Stimulated activated effector memory CD8-positive, alpha-beta T cell treated with anti-CD3 and anti-CD28 coated beads, Interleukin-12 subunit alpha, Interleukin-12 subunit beta, amount 100 ng/mL, for 72 hours (primary cell): ENCODE measurements around the gene SBSN.
A peak's percentile ranks its signal among the peaks of the same experiment; 100 is the strongest.

Experiments used
- ATAC-seq: fragments of 150-1000 bp; cut with Tn5 transposase; 2 replicates; pipeline ENCODE4 v1.10.0; 2021
- DNase-seq, 2 donors: peaks; one replicate each; pipeline ENCODE4 v3.0.0; 2021 to 2022; ENCODE audit warnings: low spot score in 2 of 2
- H3K27ac Mint-ChIP-seq: one replicate; pipeline ENCODE4 v1.8.0; 2022; ENCODE audit warnings: mild to moderate bottlenecking, mixed read lengths
- H3K36me3 Mint-ChIP-seq: one replicate; pipeline ENCODE4 v1.8.0; 2022; ENCODE audit warnings: mild to moderate bottlenecking, mixed read lengths
- H3K4me1 Mint-ChIP-seq: one replicate; pipeline ENCODE4 v1.8.0; 2022; ENCODE audit warnings: mixed read lengths
- H3K4me3 Mint-ChIP-seq: one replicate; pipeline ENCODE4 v1.8.0; 2022; ENCODE audit warnings: mild to moderate bottlenecking, mixed read lengths
- H3K9me3 Mint-ChIP-seq: one replicate; pipeline ENCODE4 v1.8.0; 2022; ENCODE audit warnings: mixed read lengths

SBSN gene

DNA sequence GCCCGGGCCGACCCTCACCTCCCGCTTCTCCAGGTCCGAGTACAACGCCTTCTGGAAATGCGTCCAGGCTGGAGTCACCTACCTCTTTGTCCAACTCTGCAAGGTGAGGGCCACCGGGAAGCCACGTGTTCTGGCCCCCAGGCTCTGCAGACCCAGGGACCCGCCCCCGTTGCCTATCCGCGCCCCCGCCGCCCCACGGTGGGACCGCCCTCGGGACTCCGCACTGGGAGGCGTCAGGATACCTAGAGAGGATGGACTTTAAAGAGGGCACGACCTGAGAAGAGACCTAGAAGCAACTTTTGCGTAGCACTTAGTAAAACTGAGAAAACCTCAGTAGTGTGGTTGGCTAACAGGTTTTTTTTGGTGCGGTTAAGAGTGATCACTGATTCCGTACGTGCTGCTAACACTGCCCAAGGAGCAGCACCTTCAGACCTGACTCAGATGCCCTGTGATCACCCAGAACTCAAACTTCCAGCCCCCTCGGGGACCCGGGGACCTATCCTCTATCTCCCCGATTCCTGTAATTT, 17.8 kb upstream of the SBSN start:
- Mint-ChIP-seq H3K4me3 (peak overlapping the region; percentile 92), H3K4me1 (peaks cover 44% of the 10 kb centered on the region), H3K9me3 (no peaks in the 10 kb centered on the region), H3K27ac (peak overlapping the region; percentile 94), H3K36me3 (peaks cover 51% of the 10 kb centered on the region)
- ATAC-seq (peak; percentile 87), DNase-seq (peak; percentile 55 to 77)

DNA sequence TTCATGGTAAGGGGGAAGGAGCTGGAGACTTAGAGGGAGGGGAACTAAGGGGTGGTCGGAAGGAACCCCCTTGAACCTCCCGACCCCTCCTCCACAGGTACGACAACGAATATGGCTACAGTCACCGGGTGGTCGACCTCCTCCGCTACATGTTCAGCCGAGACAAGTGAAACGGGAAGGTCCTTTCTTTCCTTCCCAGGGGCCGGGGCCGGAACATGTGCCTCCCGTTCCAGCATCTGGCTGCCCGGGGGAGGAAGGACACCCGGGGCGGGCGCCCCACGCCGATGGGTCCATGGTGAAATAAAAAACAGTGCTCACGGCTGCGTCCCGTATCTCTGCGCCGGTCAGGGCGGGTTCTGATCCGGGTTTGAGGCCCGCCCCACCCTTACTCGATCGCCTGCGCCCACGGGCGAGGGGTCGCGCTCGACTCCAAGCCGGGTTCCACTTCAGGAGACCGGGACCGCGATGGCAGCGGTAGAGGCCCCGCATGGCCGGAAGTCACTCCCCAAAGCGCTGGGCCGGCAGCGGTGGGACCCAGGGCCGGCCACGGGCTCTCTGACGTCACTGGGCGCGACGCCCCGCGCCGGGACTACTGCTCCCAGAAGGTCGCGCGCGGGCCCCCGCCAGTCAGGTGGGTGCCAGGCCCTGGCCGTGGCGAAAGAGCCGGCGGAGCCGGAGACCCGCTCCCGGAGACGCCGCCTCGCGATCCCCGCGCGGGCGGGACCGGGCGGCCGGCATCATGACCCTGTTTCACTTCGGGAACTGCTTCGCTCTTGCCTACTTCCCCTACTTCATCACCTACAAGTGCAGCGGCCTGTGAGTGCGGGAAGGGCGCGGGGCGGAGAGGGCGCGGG, 17.1 kb upstream of the SBSN start, which contains the start of gene TMEM147:
Gene TMEM147, plus strand, starts transcription at position 626 of the 854 bp plus-strand sequence. Its CDS starts 114 bp downstream, at position 740.
- Mint-ChIP-seq H3K9me3 (no peaks in the 10 kb centered on the region), H3K4me3 (peak within 1 kb of the TSS; percentile 92), H3K4me1 (peaks cover 44% of the 10 kb centered on the region), H3K36me3 (peaks cover 45% of the 10 kb centered on the region), H3K27ac (peak within 1 kb of the TSS; percentile 94)
- DNase-seq = peak; percentile 80 to 91
- peak; percentile 87 for ATAC-seq

DNA sequence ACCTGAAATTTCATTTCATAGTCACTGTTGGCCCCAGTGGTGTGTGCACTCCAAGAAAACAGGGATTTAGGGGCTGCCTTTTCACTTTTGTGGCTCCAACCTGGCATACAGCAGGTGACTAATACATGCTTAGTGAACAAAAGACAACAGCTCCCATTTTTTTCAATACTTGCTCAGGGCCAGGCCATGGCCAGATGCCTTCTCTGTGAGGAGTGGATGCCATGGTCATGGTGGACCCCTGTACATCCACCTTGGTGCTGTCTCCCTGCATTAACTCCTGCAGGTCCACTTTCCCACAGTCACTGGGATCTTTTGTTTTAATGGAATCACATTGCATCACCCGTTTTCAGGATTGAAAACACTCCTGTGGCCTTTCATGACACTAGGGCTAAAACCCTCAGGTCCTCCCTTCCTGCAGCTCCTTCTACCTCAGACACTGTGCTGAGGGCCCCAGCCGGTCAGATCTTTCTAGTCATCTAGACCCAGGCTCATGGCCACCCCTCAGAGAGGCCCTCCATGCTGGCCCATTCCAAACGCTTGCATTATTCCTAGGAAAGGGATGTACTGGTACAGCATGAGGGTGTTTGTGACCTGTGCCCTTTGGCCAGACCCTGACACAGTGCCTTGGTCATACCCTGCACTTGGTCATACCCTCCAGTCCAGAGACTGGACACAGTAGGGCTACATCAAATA, 16.1 kb upstream of the SBSN start:
- Mint-ChIP-seq H3K4me1 (peaks cover 41% of the 10 kb centered on the region), H3K4me3 (peak overlapping the region; percentile 92), H3K9me3 (no peaks in the 10 kb centered on the region), H3K27ac (peak overlapping the region; percentile 94), H3K36me3 (peaks cover 36% of the 10 kb centered on the region)
- DNase-seq (no peak), ATAC-seq (no peak)

DNA sequence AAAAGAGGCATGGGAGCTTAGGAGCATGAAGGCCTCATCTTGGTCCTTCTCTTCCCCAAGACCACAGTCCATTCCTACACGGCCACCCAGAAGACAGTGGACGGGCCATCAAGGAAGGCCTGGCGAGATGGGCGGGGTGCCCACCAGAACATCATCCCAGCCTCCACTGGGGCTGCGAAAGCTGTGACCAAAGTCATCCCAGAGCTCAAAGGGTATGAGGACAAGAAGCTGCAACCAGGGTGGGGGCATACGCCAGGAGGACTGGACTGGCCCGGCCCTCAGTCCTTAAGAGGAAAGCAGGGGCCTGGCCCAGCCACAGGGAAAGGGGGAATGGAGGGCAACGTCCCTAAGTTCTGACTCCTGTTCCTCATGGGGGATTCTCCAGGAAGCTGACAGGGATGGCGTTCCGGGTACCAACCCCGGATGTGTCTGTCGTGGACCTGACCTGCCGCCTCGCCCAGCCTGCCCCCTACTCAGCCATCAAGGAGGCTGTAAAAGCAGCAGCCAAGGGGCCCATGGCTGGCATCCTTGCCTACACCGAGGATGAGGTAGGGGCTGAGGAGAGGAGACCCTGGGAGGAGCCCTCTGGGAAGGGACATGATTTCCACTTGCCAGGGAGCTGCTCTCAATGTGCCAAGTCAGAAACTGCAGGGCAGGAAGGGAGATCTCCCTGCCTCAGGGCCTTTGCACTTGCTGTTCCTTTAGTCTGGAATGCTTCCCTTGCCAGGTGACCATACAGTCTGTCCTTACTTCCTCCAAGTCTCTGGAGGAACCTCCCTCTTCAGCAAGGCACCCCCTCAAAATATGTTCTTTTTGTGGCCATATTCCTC, 15.4 kb upstream of the SBSN start:
- H3K4me3 Mint-ChIP-seq = peak overlapping the region; percentile 92
- no peak for DNase-seq
- peaks cover 31% of the 10 kb centered on the region for H3K36me3 Mint-ChIP-seq
- peaks cover 33% of the 10 kb centered on the region for H3K4me1 Mint-ChIP-seq
- H3K9me3 Mint-ChIP-seq = no peaks in the 10 kb centered on the region
- no peak overlapping the region for H3K27ac Mint-ChIP-seq
- no peak for ATAC-seq

DNA sequence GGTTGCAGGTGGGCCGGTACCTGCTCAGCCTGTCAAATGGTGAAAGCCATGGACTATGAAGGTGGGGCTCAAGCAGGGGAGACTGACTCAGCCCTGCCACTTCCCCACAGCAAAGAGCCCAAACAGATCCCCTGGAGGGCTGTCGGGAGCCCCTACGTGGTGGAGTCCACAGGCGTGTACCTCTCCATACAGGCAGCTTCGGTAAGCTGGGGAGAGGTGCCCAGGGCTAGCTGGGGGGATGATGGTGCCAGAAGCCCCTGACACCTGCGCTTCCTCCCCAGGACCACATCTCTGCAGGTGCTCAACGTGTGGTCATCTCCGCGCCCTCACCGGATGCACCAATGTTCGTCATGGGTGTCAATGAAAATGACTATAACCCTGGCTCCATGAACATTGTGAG, 14.1 kb upstream of the SBSN start:
- Mint-ChIP-seq H3K4me3 (no peak overlapping the region), H3K27ac (peak overlapping the region; percentile 66), H3K36me3 (peaks cover 26% of the 10 kb centered on the region), H3K4me1 (peaks cover 29% of the 10 kb centered on the region), H3K9me3 (no peaks in the 10 kb centered on the region)
- no peak for ATAC-seq
- DNase-seq = no peak

DNA sequence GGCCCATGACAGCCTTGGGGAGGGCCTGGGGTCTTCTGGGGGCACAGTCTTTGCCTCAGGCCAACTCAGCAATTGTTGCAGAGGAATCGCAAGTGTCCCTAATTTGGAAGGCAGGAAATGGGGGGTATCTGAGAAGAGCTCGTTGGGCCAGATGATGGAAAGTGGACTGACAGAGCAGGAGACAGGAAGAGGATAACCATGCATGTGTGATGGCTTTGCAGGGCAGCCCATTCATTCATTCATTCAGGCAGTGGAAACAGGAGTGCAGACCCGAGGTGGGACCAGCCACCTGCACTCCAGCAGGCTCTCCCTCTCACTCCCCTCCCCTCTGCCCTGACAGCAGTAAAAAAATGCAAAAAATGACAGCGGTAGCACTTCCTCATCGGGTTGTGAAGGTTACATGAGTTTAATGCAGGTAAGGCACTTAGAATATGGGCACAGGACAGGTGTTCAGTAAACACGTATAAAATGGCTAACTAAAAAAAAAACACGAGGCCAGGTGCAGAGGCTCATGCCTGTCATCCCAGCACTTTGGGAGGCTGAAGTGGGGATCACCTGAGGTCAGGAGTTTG, 12.3 kb upstream of the SBSN start:
- no peak overlapping the region for H3K27ac Mint-ChIP-seq
- ATAC-seq = no peak
- H3K9me3 Mint-ChIP-seq = no peaks in the 10 kb centered on the region
- no peak for DNase-seq
- peaks cover 22% of the 10 kb centered on the region for H3K4me1 Mint-ChIP-seq
- H3K4me3 Mint-ChIP-seq = no peak overlapping the region
- H3K36me3 Mint-ChIP-seq = peaks cover 11% of the 10 kb centered on the region

DNA sequence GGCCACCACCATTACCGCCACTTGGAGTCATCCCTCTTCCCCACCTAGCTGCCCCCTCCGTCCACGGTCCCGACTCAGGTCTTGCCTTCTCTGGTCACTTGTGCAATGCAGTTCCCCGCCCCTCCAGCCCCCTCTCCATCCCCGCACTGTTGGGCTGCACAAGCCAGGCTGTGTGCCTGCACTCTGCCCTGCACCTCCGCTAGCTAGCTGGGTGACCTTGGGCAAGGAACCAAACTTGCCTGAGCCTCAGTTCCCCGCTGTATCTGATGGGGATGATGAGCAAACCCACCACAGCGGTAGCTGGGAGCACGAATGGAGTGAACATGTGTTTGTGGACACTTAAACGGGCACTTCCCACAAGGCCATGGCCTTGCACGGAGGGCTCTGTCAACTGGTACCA, 11.7 kb upstream of the SBSN start:
- H3K4me3 Mint-ChIP-seq = no peak overlapping the region

DNA sequence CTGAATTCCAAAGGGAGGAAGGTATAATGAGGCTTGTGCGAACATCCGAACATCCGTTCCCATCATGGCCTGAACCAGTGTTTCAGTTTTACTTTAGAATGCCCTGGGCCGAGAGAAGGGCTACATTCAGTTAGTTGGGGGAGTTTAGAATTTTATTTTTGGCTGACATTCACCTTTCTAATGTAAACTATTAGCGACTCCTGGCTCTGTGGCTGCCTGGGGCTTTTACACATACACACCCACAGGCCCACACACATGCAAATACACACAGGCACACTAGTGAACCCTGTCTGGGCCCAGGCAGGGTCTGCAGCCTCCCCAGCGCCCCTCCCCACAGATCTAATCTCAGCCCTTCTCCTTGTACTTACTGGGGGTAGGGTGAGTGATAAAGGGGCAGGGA, 11.2 kb upstream of the SBSN start:
- Mint-ChIP-seq H3K27ac (no peak overlapping the region), H3K36me3 (peaks cover 4% of the 10 kb centered on the region), H3K4me3 (no peak overlapping the region), H3K4me1 (peaks cover 16% of the 10 kb centered on the region), H3K9me3 (no peaks in the 10 kb centered on the region)
- ATAC-seq = no peak
- DNase-seq = no peak

More for the DNA sequence above, 11.7 kb upstream of the SBSN start:
- peaks cover 21% of the 10 kb centered on the region for H3K4me1 Mint-ChIP-seq
- peaks cover 9% of the 10 kb centered on the region for H3K36me3 Mint-ChIP-seq
- no peaks in the 10 kb centered on the region for H3K9me3 Mint-ChIP-seq
- DNase-seq = no peak
- no peak for ATAC-seq
- no peak overlapping the region for H3K27ac Mint-ChIP-seq

DNA sequence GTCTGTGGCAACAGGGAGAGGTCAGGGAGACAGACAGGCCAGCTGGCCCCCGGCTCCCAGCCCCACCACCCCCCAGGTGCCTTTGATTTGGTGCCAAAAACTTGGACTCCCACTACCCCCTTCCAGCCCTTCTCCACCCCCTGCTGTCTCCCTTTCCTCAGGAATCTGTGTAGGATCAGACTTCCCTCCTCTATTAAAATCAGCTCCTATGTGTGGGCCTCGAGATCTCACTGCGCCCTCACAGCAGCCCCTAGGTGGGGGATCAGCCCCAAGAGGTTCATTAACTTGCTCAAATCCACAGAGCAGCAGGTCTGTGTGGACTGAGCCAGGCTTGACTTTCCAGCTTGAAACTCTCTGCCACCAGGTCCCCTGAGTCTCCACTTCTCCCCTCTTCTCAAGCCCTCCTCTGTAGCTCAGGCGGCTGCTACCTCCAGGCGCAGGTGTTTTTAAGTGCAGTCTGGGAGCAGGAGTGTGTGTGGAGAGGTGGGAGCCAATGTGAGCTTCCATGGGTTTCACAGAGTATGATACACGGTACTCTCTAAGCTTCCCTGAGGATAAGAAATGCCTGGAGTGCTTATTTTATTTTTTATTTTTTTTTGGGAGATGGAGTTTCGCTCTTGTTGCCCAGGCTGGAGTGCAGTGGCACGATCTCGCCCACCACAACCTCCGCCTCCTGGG, 6.8 kb upstream of the SBSN start:
- H3K4me3 Mint-ChIP-seq = no peak overlapping the region
- H3K36me3 Mint-ChIP-seq = no peaks in the 10 kb centered on the region
- DNase-seq (no peak), ATAC-seq (no peak)
- no peaks in the 10 kb centered on the region for H3K9me3 Mint-ChIP-seq
- peaks cover 21% of the 10 kb centered on the region for H3K4me1 Mint-ChIP-seq
- no peak overlapping the region for H3K27ac Mint-ChIP-seq

DNA sequence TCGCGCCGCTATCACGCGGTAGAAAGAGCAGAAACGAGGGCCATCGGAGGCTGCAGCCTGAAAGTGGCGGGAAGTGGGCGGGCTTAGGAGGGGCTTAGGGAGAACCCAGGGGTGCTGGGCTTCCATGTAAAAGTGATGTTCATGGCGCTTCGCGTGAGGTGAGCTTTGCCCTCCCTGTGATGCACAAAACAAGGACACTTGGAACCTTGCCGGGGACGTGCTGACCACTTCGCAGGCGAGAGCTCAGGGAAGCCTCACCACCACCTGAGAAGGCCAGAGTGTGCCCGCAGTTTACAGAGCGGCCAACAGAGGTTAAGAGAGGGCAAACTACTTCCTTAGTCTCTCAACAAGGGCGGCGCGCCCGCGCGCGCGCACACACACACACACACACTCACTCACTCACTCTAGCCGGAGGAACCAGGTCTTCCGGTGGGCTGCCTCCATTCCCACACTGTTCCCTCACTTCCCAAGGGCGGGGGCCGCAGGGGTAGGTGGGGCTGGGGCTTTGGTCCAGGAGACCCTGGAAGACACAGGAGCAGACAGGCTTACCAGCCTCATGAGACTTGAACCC, 5.8 kb upstream of the SBSN start:
- Mint-ChIP-seq H3K4me1 (peaks cover 21% of the 10 kb centered on the region), H3K36me3 (no peaks in the 10 kb centered on the region), H3K4me3 (peak overlapping the region; percentile 47), H3K27ac (no peak overlapping the region), H3K9me3 (no peaks in the 10 kb centered on the region)
- ATAC-seq (peak; percentile 70), DNase-seq (no peak)

DNA sequence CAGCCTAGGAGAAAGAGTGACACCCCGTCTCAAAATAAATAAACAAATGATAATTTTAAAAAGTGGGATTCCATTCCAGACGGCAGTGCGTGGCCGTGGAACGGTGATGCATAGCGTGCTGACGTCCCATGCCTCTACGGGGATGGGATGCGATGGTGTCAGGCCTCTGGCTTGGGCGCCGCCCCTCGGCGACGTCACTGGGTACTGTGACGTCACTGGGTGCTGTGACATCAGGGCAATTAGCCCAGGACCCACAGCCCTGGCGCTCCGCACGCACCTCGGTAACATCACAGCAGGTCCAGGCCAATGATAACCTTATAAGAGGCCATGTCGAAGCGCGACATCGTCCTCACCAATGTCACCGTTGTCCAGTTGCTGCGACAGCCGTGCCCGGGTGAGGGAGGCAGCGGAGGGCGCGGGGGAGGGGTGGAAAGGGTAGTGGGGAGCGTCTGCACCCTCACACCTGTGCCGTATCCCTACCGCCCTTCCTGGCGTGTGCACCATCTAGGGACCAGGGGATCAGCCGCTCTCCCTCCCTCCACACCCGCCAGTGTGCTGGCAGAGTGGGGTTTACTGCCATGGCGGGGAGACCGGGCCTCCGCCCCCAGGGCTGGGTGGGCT, 5.2 kb upstream of the SBSN start, which contains the start of gene GAPDHS:
Gene GAPDHS, plus strand, starts transcription at position 256 of the 621 bp plus-strand sequence. Its CDS starts 72 bp downstream, at position 328.
- ATAC-seq = peak; percentile 4
- no peak for DNase-seq
- Mint-ChIP-seq H3K36me3 (no peaks in the 10 kb centered on the region), H3K9me3 (no peaks in the 10 kb centered on the region), H3K4me1 (peaks cover 21% of the 10 kb centered on the region), H3K27ac (no peak within 1 kb of the TSS), H3K4me3 (peak within 1 kb of the TSS; percentile 47)

DNA sequence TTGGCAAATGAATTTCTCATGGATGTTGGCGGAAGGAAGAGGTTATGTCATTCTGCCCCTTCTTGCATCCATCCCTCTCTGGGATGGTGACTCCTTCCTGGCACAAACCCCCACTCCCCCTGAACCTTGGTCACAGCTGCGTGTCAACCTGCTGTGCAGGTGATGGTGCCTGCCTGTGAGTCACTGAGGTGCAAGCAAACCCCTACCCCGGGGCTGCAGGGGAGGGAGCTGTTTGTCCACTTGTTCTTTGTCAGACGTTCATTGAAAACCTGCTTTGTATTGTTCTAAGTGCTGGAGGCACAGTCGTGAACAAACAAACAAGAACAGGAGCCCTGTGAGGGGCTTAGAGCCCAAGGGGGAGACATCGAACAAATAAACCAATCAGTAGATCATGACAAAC, 3.2 kb upstream of the SBSN start:
- no peaks in the 10 kb centered on the region for H3K36me3 Mint-ChIP-seq
- H3K27ac Mint-ChIP-seq = no peak overlapping the region
- DNase-seq (no peak), ATAC-seq (no peak)
- H3K4me1 Mint-ChIP-seq = peaks cover 15% of the 10 kb centered on the region
- no peak overlapping the region for H3K4me3 Mint-ChIP-seq
- H3K9me3 Mint-ChIP-seq = no peaks in the 10 kb centered on the region

DNA sequence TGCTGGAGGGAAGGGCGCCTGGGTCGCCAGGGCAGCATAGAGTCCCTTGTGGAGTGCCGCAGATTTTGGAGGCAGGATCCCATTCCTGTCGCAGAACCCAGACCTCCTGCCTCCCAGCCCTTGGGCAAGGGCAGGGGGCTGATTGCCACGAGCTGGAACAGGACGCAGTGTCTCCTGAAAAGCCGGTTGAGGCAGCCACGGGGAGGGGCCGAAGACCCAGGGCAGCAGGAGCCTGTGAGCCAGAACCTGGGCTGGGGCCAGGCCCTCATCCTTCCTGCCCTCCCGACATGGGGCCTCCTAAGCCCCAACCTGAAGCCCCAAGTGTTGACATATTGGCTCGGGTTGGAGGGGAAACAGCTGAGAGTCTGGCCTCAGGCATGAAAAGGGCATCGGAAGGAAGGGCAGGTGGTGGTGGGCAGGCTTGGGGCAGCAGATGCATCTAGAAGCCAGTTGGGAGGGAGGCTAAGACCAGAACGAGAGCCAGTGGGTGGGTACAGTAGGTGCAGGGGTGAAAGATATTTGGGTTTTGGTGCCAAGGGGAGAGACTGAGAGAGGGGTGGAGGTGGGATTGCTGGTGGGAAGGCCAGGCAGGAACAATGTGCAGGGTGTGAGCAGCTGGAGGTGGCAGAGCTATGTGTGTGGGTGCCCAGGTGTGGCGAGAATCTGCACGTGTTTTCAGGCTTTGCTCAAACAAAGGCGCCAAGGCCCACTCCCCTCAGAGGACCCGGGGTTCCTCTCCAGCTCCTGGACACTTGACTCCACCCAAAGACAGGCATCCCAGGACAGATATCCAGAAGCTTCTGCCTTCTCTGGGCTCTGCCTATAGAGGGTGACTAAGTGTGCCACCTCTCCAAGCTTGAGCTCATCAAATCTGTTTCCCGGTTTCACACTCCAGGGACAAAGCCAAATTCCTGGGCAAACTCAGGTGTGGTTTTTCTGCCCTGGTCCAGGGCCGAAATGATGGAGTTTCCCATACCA, 1.4 kb upstream of the SBSN start:
- DNase-seq (no peak), ATAC-seq (no peak)
- H3K4me1 Mint-ChIP-seq = peaks cover 15% of the 10 kb centered on the region
- H3K36me3 Mint-ChIP-seq = no peaks in the 10 kb centered on the region
- no peak overlapping the region for H3K4me3 Mint-ChIP-seq
- H3K27ac Mint-ChIP-seq = no peak overlapping the region
- H3K9me3 Mint-ChIP-seq = no peaks in the 10 kb centered on the region
